Transverse colon (tissue), 4 donors: Measurements from ENCODE around the gene NFYB. TPM values are rescaled to one million over a fixed set of nuclear protein-coding genes. Genes with fewer than 3 reads are reported as not detected.

Experiments
- DNase-seq: peaks from one replicate; pipeline ENCODE4 v3.0.0-alpha.2; 2019
- H3K27ac ChIP-seq, 4 donors: fragments of 200-600 bp; sonication (generic); 2 replicates each; pipeline ENCODE4 v1.5.1; 2016 to 2018; ENCODE audit warnings: inconsistent platforms in 4 of 4
- H3K27me3 ChIP-seq: fragments of 200-600 bp; sonication (generic); 2 replicates; pipeline ENCODE4 v1.5.1; 2017; ENCODE audit warnings: inconsistent platforms
- H3K36me3 ChIP-seq, 4 donors: fragments of 200-600 bp; sonication (generic); 2 replicates each; pipeline ENCODE4 v1.5.1; 2017 to 2019; ENCODE audit warnings: inconsistent platforms in 4 of 4
- H3K4me1 ChIP-seq, 4 donors: fragments of 200-600 bp; sonication (generic); 2 replicates each; pipeline ENCODE4 v1.5.1; 2017 to 2020; ENCODE audit warnings: inconsistent platforms in 4 of 4
- H3K4me3 ChIP-seq, 4 donors: fragments of 200-600 bp; sonication (generic); 1 replicate in 1 of 4; 2 replicates in 3 of 4; pipeline versions ENCODE4 v1.5.1 to v1.6.1; 2017 to 2019; ENCODE audit warnings: inconsistent platforms in 4 of 4
- H3K9me3 ChIP-seq, 2 donors: fragments of 200-600 bp; sonication (generic); 2 replicates each; pipeline ENCODE4 v1.5.1; 2017 to 2019; ENCODE audit warnings: inconsistent platforms in 2 of 2
- CTCF ChIP-seq, 5 experiments: fragments of 200-600 bp in 3 of 5; fragments of 450-650 bp in 2 of 5; sonication (generic) in 3 of 5; IDR thresholded peaks; 1 replicate in 2 of 5; 2 replicates in 3 of 5; pipeline ENCODE4 v1.5.1; 2016 to 2017; ENCODE audit warnings: antibody characterized with exemption in 5 of 5, inconsistent platforms in 3 of 5, mild to moderate bottlenecking in 2 of 5, moderate library complexity in 1 of 5
- EP300 ChIP-seq: sonication (generic); formaldehyde crosslinking; IDR thresholded peaks from one replicate; pipeline ENCODE4 v1.6.1; 2017; ENCODE audit warnings: antibody characterized with exemption, low read depth
- POLR2A ChIP-seq: fragments of 450-650 bp; IDR thresholded peaks from one replicate; pipeline ENCODE4 v1.6.1; 2016; ENCODE audit warnings: antibody characterized with exemption, mild to moderate bottlenecking, moderate library complexity
- POLR2AphosphoS5 ChIP-seq, 3 donors: sonication (generic); formaldehyde crosslinking; IDR thresholded peaks; one replicate each; pipeline ENCODE4 v1.6.1; 2016; ENCODE audit warnings: antibody characterized with exemption in 3 of 3
- WGBS, 2 donors: methylation state at CpG; one replicate each; pipeline ENCODE4 v1.1.5; 2018; ENCODE audit warnings: low coverage in 1 of 2; 5-methylcytosine and 5-hydroxymethylcytosine counted together
- in situ Hi-C, 4 donors: fragments of 200-750 bp; cut with MboI; loops; one replicate each; pipeline versions ENCODE4 v1.15.0 to v1.15.1; 2017; ENCODE audit warnings: low sequenced_read_pairs in 3 of 4, low pct_ligation_motif_present in 1 of 4, low pct_unique_long_range_greater_than_20kb in 1 of 4
- intact Hi-C: fragments of 100-400 bp; cut with DNase I; formaldehyde crosslinking; loops from one replicate; pipeline ENCODE4 v1.15.1; 2023; ENCODE audit warnings: low total_unique reads
- small RNA-seq, 4 donors: library from RNA; depleted of rRNA; stranded (forward); fragments of <200 nt; gene quantifications; one replicate each; pipeline ENCODE3, GENCODE V24; 2016
- total RNA-seq, 4 donors: library from RNA; depleted of rRNA; stranded (reverse); fragments of >200 nt; gene quantifications; one replicate each; pipeline ENCODE4 v1.1.0, GENCODE V29; 2016

Gene NFYB
- total RNA-seq, 4 donors from 2014 or later = 9.4 to 26.0 (median 18.8) TPM

GRCh38 chr12:104079024-104079423 lies 59.0 kb downstream of the NFYB start:
- H3K36me3 ChIP-seq = peaks cover 0 to 19% (median 9%) of the 10 kb centered on the region in 4 donors
- no peak for TF ChIP-seq POLR2AphosphoS5 (IDR thresholded peaks at IDR 0.05)
- no peak for DNase-seq
- no peaks in the 10 kb centered on the region for H3K9me3 ChIP-seq
- no peak overlapping the region for H3K27ac ChIP-seq
- H3K27me3 ChIP-seq = no peaks in the 10 kb centered on the region
- intact Hi-C loops = no loop called here
- in situ Hi-C loops = no loop called here
- H3K4me3 ChIP-seq = no peak overlapping the region
- H3K4me1 ChIP-seq = no peaks in the 10 kb centered on the region
- 60 to 100% methylated on average over 1 of the region's 1 CpG for WGBS, 2 donors

- no peak overlapping the region for H3K27ac ChIP-seq
- no peaks in the 10 kb centered on the region for H3K27me3 ChIP-seq
- H3K36me3 ChIP-seq = peaks cover 0 to 22% (median 2%) of the 10 kb centered on the region in 4 donors
- peaks cover 0 to 7% (median 0%) of the 10 kb centered on the region in 4 donors for H3K4me1 ChIP-seq
- intact Hi-C loops (no loop called here), in situ Hi-C loops (no loop called here)
- no peak for DNase-seq
- no peak overlapping the region for H3K4me3 ChIP-seq
- TF ChIP-seq POLR2AphosphoS5 (IDR thresholded peaks at IDR 0.05) = no peak
- TF ChIP-seq POLR2A = no peak
- TF ChIP-seq CTCF (IDR thresholded peaks at IDR 0.05) = no peak
- no peak for TF ChIP-seq EP300
- H3K9me3 ChIP-seq = no peaks in the 10 kb centered on the region
- WGBS, 2 donors = 94% methylated on average over 1 of the region's 1 CpG; no CpG with 5 or more reads in 1 of the 2 donors
These were observed 64.3 kb downstream of the NFYB start for GRCh38 chr12:104073699-104074098.

GRCh38 chr12:104072099-104072498 lies 65.9 kb downstream of the NFYB start:
- Histone ChIP-seq H3K27me3 (no peaks in the 10 kb centered on the region), H3K9me3 (no peaks in the 10 kb centered on the region), H3K4me3 (no peak overlapping the region), H3K4me1 (peaks cover 0 to 7% (median 2%) of the 10 kb centered on the region in 4 donors), H3K36me3 (peaks cover 0 to 30% (median 2%) of the 10 kb centered on the region in 4 donors), H3K27ac (no peak overlapping the region)
- 83 to 86% methylated on average over 2 of the region's 2 CpGs for WGBS, 2 donors
- no peak for DNase-seq
- TF ChIP-seq CTCF (IDR thresholded peaks at IDR 0.05) (no peak), EP300 (no peak), POLR2AphosphoS5 (IDR thresholded peaks at IDR 0.05) (no peak), POLR2A (no peak)
- intact Hi-C loops = no loop called here
- in situ Hi-C loops = no loop called here

Small RNA genes lying within 50 kb of the gene (small RNA-seq; reads per million reads assigned to genes)
- 0 reads per million in 4 donors for gene RNA5SP370

Other genes starting within 250 kb of the NFYB start
- gene HSP90B1, start 207.8 kb downstream of the NFYB start, total RNA-seq = 100 to 1,000 TPM; 171 to 346 (median 211) TPM
- 10 to 100 TPM; 17.9 to 43.4 (median 26.1) TPM for gene TDG, start 172.3 kb downstream of the NFYB start, total RNA-seq
- gene GLT8D2, start 88.0 kb downstream of the NFYB start, total RNA-seq = 10 to 100 TPM in 1 of 4 donors, 1 to 10 TPM in 3; 1.1 to 21.3 (median 3.8) TPM
- gene HCFC2, start 73.7 kb downstream of the NFYB start, total RNA-seq = 10 to 100 TPM; 13.3 to 46.4 (median 20.2) TPM
- gene TXNRD1, start 77.6 kb upstream of the NFYB start, total RNA-seq = 100 to 1,000 TPM in 3 of 4 donors, 10 to 100 TPM in 1; 72.9 to 127 (median 122) TPM
- gene EID3, start 165.5 kb upstream of the NFYB start, total RNA-seq = 10 to 100 TPM in 2 of 4 donors, 1 to 10 TPM in 2; 4.9 to 50.0 (median 14.3) TPM